GM18499 (cell line): ENCODE results near the gene DNAJC13.
"Not testable (repeated sequence)": the region's sequence is repeated elsewhere in the genome, so short reads cannot be mapped to it uniquely, and the experiment has no call there.

Experiments
- ATAC-seq: cut with Tn5 transposase; IDR thresholded peaks from one replicate; pipeline ENCODE4 v1.9.1; 2021; ENCODE audit warnings: moderate number of reproducible peaks; ENCODE audit not compliant: insufficient read depth, unreplicated experiment

The DNAJC13 gene

GRCh38 chr3:132416807-132417694 is at the start of gene DNAJC13:
TSS of gene DNAJC13 (plus strand) at chr3:132417502. CDS start at chr3:132434551, 17,049 bp downstream.
- ATAC-seq, result peak; percentile 70

GRCh38 chr3:132368515-132368914 is 48.8 kb upstream of the DNAJC13 start:
- ATAC-seq, result no peak

GRCh38 chr3:132368962-132369361 is 48.3 kb upstream of the DNAJC13 start:
- no peak for ATAC-seq

- ATAC-seq, result not testable (repeated sequence)
Observed at GRCh38 chr3:132376945-132377354, 40.4 kb upstream of the DNAJC13 start.

GRCh38 chr3:132378048-132378762 is 39.1 kb upstream of the DNAJC13 start:
- ATAC-seq, result no peak

GRCh38 chr3:132378846-132379245 is 38.5 kb upstream of the DNAJC13 start:
- no peak for ATAC-seq

GRCh38 chr3:132380920-132381319 is 36.4 kb upstream of the DNAJC13 start:
- no peak for ATAC-seq

GRCh38 chr3:132381348-132381944 is 35.9 kb upstream of the DNAJC13 start:
- no peak for ATAC-seq

- ATAC-seq, result no peak
Observed at GRCh38 chr3:132382267-132382666, 35.0 kb upstream of the DNAJC13 start.

GRCh38 chr3:132382688-132383194 is 34.6 kb upstream of the DNAJC13 start:
- no peak for ATAC-seq

GRCh38 chr3:132386259-132386658 is 31.0 kb upstream of the DNAJC13 start:
- ATAC-seq, result no peak

- ATAC-seq, result not testable (repeated sequence)
Observed at GRCh38 chr3:132392675-132393074, 24.6 kb upstream of the DNAJC13 start.

- no peak for ATAC-seq
Observed at GRCh38 chr3:132394320-132394719, 23.0 kb upstream of the DNAJC13 start.

GRCh38 chr3:132395126-132395525 is 22.2 kb upstream of the DNAJC13 start:
- ATAC-seq, result no peak

- ATAC-seq, result no peak
Observed at GRCh38 chr3:132396255-132396654, 21.0 kb upstream of the DNAJC13 start.

GRCh38 chr3:132396776-132397175 is 20.5 kb upstream of the DNAJC13 start:
- ATAC-seq, result not testable (repeated sequence)

GRCh38 chr3:132399054-132399929 is 18.0 kb upstream of the DNAJC13 start:
- no peak for ATAC-seq

GRCh38 chr3:132401255-132401654 is 16.0 kb upstream of the DNAJC13 start:
- no peak for ATAC-seq

- ATAC-seq, result no peak
Observed at GRCh38 chr3:132404276-132404675, 13.0 kb upstream of the DNAJC13 start.

- ATAC-seq, result no peak
Observed at GRCh38 chr3:132405188-132405587, 12.1 kb upstream of the DNAJC13 start.
